GM18951 (cell line): ENCODE data around the gene OR8D1.

Experiments used
- POLR2A ChIP-seq: IDR thresholded peaks from 4 replicates; pipeline ENCODE4 v1.6.1; 2011; ENCODE audit warnings: mild to moderate bottlenecking; ENCODE audit not compliant: insufficient read length, insufficient read depth; ENCODE audit errors: extremely low read depth
- in situ Hi-C: fragments of 300-500 bp; cut with MboI; formaldehyde crosslinking; loops from one replicate; pipeline ENCODE4 v1.12.0; 2022; ENCODE audit warnings: low sequenced_read_pairs, mixed read lengths, inconsistent platforms; ENCODE audit not compliant: unreplicated experiment

OR8D1 gene

GRCh38 chr11:124313849-124314248, at the start of gene OR8D1:
Gene OR8D1, minus strand, starts transcription at chr11:124313949. Its CDS starts 3,183 bp downstream, at chr11:124310766.
- no peak for TF ChIP-seq POLR2A
- in situ Hi-C loops, result no loop called here

GRCh38 chr11:124359566-124359965, 45.8 kb upstream of the OR8D1 start:
- TF ChIP-seq POLR2A, result no peak
- in situ Hi-C loops, result no loop called here

DNA sequence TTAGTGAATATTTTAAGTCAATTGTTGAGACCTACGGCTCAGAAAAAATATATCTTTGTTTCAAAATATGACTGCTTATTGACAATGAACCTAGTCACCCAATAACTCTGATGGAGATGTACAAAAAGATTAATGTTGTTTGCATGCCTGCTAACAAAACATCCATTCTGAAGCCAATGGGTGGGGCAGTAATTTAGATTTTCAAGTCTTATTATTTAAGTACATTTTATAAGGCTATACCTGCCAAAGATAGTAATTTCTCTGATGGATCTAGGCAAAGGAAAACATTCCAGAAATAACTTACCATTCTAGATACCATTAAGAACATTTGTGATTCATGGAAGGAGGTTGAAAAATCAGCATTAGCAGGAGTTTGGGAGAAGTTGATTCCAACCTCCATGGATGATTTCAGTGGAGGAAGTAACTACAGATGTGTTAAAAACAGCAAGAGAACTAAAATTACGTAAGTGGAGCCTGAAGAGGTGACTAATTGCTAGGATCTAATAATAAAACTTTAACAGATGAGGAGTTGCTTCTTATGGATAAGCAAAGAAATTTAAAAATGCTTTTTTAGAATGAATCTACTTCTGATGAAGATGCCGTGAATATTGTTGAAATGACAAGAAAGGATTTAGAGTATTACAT, 32.7 kb upstream of the OR8D1 start:
- in situ Hi-C loops, result no loop called here
- TF ChIP-seq POLR2A, result no peak

DNA sequence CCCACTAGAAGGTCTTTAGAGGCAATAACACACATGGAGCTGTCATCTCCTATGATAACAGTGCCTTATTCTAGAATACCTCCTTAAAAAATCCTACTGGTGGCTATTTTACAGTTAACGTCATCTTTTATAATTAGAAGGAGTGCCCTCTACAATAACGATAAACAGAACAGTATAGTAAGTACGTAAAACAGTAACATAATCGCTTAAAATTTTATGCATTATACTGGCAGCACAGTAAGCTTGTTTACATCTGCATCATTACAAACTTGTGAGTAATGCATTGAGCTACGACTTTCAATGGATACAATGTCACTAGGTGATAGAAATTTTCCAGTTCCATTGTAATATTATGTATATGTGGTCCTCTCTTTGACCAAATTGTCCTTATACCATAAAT, 30.6 kb upstream of the OR8D1 start:
- no peak for TF ChIP-seq POLR2A
- in situ Hi-C loops, result no loop called here

- no peak for TF ChIP-seq POLR2A
- in situ Hi-C loops, result no loop called here
Measured at GRCh38 chr11:124340142-124340447, 26.3 kb upstream of the OR8D1 start.

DNA sequence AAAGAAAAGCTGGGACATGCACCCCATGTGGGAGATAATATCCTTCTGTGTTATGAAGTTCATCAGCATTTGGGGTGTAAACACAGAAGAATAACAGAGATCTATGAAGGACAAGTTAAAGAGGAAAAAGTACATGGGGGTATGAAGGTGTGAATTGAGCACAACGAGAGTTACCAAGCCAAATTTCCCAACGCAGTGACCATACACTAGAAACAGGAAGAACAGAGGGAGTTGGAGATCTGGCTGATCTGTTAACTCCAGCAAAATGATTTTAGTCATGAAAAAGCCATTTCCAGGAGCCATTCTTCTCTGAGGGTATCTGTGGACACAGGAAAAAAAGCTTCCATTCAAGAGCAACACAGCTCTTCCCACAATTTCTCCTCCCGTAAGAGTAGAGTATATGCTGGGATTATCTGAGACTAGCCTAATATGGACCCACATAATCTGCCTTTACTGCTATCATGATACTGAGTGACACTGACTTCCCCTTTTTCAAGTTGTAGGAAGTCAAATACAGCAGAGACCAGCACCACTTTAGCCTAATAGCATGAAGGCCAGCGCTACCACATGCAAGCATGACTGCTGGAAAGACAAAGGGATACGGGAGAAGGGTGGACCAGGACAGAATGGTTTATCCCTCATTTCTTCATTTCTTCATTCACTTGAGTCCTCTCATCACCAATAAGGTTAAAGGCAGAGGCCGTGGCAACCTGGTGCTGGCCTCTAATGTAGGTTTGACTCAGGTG, 25.8 kb upstream of the OR8D1 start:
- TF ChIP-seq POLR2A, result no peak
- in situ Hi-C loops, result no loop called here

DNA sequence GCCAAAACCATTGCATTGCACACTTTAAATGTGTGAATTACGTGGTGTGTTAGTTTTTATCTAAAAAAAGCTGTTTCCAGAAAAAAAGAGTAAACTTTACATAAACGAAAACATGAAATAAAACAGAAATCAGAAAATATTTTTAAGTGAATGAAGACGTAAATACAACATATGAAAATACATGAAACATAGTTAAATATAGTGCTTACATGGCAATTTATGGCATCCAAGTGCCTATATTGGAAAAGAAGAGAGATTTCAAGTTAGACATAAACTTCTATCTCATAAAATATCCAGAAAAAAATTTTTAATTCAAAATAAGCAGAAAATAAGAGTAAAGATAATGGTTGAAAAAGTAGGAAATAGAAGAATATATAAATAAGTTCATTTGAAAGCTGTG, 18.1 kb upstream of the OR8D1 start:
- no peak for TF ChIP-seq POLR2A
- in situ Hi-C loops, result no loop called here

- in situ Hi-C loops, result no loop called here
- TF ChIP-seq POLR2A, result no peak
Measured at GRCh38 chr11:124329787-124330478, 16.2 kb upstream of the OR8D1 start.

DNA sequence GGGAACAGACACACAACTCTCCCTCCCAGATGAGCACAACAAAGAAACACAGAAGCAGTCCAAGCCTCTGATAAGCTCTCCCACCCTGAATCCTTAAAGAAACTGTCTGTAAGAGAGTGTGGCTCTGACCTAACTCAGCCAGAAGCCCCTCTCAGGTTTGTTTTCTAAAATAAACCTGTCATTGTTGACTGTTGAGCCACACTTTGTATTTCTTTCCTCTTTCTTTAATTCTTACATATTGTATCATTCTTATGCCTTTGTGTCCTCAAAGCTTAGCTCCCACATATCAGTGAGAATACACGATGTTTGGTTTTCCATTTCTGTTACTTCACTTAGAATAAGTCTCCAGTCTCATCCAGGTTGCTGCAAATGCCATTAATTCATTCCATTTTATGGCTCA, 14.0 kb upstream of the OR8D1 start:
- in situ Hi-C loops, result no loop called here
- TF ChIP-seq POLR2A, result no peak

DNA sequence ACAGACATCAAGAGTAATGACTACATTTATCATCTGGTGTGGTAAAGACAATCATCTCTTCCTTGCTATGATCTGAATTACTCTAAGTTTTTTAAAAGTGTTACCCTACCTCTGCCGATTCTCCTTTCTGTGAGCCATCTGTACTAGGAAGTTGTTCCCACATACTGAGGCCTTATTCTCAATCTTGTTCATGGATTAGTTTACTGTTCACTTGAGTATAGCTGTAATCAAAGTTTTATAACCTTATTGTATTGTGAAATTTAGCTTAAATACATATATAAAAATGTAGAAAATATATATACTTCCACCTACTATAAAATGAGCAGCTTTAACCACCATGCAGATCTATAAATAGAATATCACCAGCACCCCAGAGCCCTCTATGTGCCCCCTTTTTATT, 8.6 kb upstream of the OR8D1 start:
- no peak for TF ChIP-seq POLR2A
- in situ Hi-C loops, result no loop called here

GRCh38 chr11:124320097-124320496, 6.3 kb upstream of the OR8D1 start, which contains the start of gene OR8D2:
Gene OR8D2, minus strand, starts transcription at chr11:124320197. Its CDS starts 0 bp downstream, at chr11:124320197.
- TF ChIP-seq POLR2A, result no peak
- in situ Hi-C loops, result no loop called here

- no peak for TF ChIP-seq POLR2A
- in situ Hi-C loops, result no loop called here
Measured at GRCh38 chr11:124315052-124315451, 1.3 kb upstream of the OR8D1 start.

GRCh38 chr11:124313131-124313530, 618 bp downstream of the OR8D1 start:
- in situ Hi-C loops, result no loop called here
- no peak for TF ChIP-seq POLR2A

- in situ Hi-C loops, result no loop called here
- TF ChIP-seq POLR2A, result no peak
Measured at GRCh38 chr11:124311670-124312069, 2.1 kb downstream of the OR8D1 start.
